Thymus (tissue), 11 donors: ENCODE results near the gene SLC35F3. TPM values are rescaled to one million over a fixed set of nuclear protein-coding genes. Genes with fewer than 3 reads are reported as not detected.

ENCODE experiments used
- DNase-seq, 9 donors: peaks; one replicate each; pipeline ENCODE4 v3.0.0-alpha.2; 2013; ENCODE audit warnings: low spot score in 9 of 9, low read depth in 6 of 9, missing footprints in 1 of 9
- H3K27ac ChIP-seq, 2 donors: one replicate each; pipeline ENCODE4 v1.5.1; 2013; ENCODE audit warnings: control low read depth in 1 of 2, low read depth in 1 of 2, low read length in 1 of 2, mild to moderate bottlenecking in 1 of 2, moderate library complexity in 1 of 2
- H3K27me3 ChIP-seq, 2 donors: one replicate each; pipeline ENCODE4 v1.5.1; 2013; ENCODE audit warnings: low read length in 1 of 2; ENCODE audit not compliant: control insufficient read depth in 2 of 2, insufficient read depth in 1 of 2
- H3K36me3 ChIP-seq, 2 donors: one replicate each; pipeline ENCODE4 v1.5.1; 2013; ENCODE audit warnings: low read length in 1 of 2, mild to moderate bottlenecking in 1 of 2, moderate library complexity in 1 of 2; ENCODE audit not compliant: control insufficient read depth in 2 of 2, insufficient read depth in 2 of 2
- H3K4me1 ChIP-seq, 2 donors: one replicate each; pipeline ENCODE4 v1.5.1; 2013; ENCODE audit warnings: low read length in 2 of 2; ENCODE audit not compliant: control insufficient read depth in 2 of 2, insufficient read depth in 2 of 2
- H3K4me3 ChIP-seq, 2 donors: one replicate each; pipeline ENCODE4 v1.5.1; 2013; ENCODE audit warnings: low read length in 2 of 2, control low read depth in 1 of 2, mild to moderate bottlenecking in 1 of 2
- H3K9me3 ChIP-seq, 2 donors: one replicate each; pipeline ENCODE4 v1.5.1; 2013; ENCODE audit warnings: low read length in 1 of 2, mild to moderate bottlenecking in 1 of 2; ENCODE audit not compliant: control insufficient read depth in 2 of 2, insufficient read depth in 1 of 2
- WGBS: extraction: QIAGEN DNeasy Blood & Tissue Kit; methylation state at CpG from one replicate; pipeline ENCODE4 v1.1.7; 2013; 5-methylcytosine and 5-hydroxymethylcytosine counted together
- polyA plus RNA-seq: library from polyadenylated mRNA; stranded (reverse); fragments of 200-250 nt; gene quantifications from one replicate; pipeline ENCODE4 v1.2.3, GENCODE V29; 2013
- total RNA-seq: library from RNA; stranded (reverse); fragments of 120-200 nt; gene quantifications from one replicate; pipeline ENCODE4 v1.2.4, GENCODE V29; 2013
- donor health status: healthy.

Gene SLC35F3
- total and polyA plus RNA-seq, 2 donors, result 1.9 to 3.2 TPM

- no peak overlapping the region for H3K4me3 ChIP-seq
- H3K27me3 ChIP-seq, result peaks cover 0 to 3% of the 10 kb centered on the region in 2 donors
- no peaks in the 10 kb centered on the region for H3K36me3 ChIP-seq
- DNase-seq, result no peak
- H3K9me3 ChIP-seq, result no peaks in the 10 kb centered on the region
- no peak overlapping the region for H3K27ac ChIP-seq
- WGBS, result 97% methylated on average over 5 of the region's 5 CpGs
- H3K4me1 ChIP-seq, result peaks cover 3 to 10% of the 10 kb centered on the region in 2 donors
Measured at GRCh38 chr1:234226113-234226818, 321.8 kb downstream of the SLC35F3 start.

- WGBS, result 94% methylated on average over 10 of the region's 10 CpGs
- H3K4me3 ChIP-seq, result no peak overlapping the region
- H3K27ac ChIP-seq, result no peak overlapping the region
- H3K4me1 ChIP-seq, result peaks cover 3 to 10% of the 10 kb centered on the region in 2 donors
- no peaks in the 10 kb centered on the region for H3K36me3 ChIP-seq
- no peaks in the 10 kb centered on the region for H3K9me3 ChIP-seq
- DNase-seq, result no peak
- H3K27me3 ChIP-seq, result peaks cover 0 to 5% of the 10 kb centered on the region in 2 donors
Measured at GRCh38 chr1:234226819-234227165, 322.3 kb downstream of the SLC35F3 start.

- Histone ChIP-seq H3K9me3 (no peaks in the 10 kb centered on the region), H3K4me3 (no peak overlapping the region), H3K4me1 (peaks cover 3 to 10% of the 10 kb centered on the region in 2 donors), H3K27me3 (peaks cover 0 to 5% of the 10 kb centered on the region in 2 donors), H3K36me3 (no peaks in the 10 kb centered on the region), H3K27ac (no peak overlapping the region)
- 87% methylated on average over 10 of the region's 10 CpGs for WGBS
- DNase-seq, result no peak
Measured at GRCh38 chr1:234229581-234230387, 325.3 kb downstream of the SLC35F3 start.

GRCh38 chr1:234230414-234230862 lies 326.0 kb downstream of the SLC35F3 start:
- 8% methylated on average over 10 of the region's 10 CpGs for whole genome bisulfite sequencing
- peaks cover 0 to 5% of the 10 kb centered on the region in 2 donors for H3K27me3 ChIP-seq
- no peaks in the 10 kb centered on the region for H3K9me3 ChIP-seq

GRCh38 chr1:234231061-234231892 lies 326.8 kb downstream of the SLC35F3 start:
- Histone ChIP-seq H3K27me3 (peaks cover 0 to 5% of the 10 kb centered on the region in 2 donors), H3K9me3 (no peaks in the 10 kb centered on the region), H3K4me1 (peaks cover 3 to 10% of the 10 kb centered on the region in 2 donors), H3K36me3 (no peaks in the 10 kb centered on the region), H3K4me3 (peak overlapping the region in 1 of 2 donors; percentile 36), H3K27ac (no peak overlapping the region)
- WGBS, result 64% methylated on average over 55 of the region's 55 CpGs
- no peak for DNase-seq

More at GRCh38 chr1:234230414-234230862, 326.0 kb downstream of the SLC35F3 start:
- H3K4me1 ChIP-seq, result peaks cover 3 to 10% of the 10 kb centered on the region in 2 donors
- peak overlapping the region in 1 of 2 donors; percentile 17 for H3K27ac ChIP-seq
- no peak overlapping the region for H3K4me3 ChIP-seq
- H3K36me3 ChIP-seq, result no peaks in the 10 kb centered on the region
- DNase-seq, result peak in 2 of 9 donors; percentile 43 to 65

GRCh38 chr1:234231893-234232276 lies 327.4 kb downstream of the SLC35F3 start:
- 88% methylated on average over 13 of the region's 13 CpGs for WGBS
- DNase-seq, result no peak
- no peaks in the 10 kb centered on the region for H3K36me3 ChIP-seq
- H3K27ac ChIP-seq, result no peak overlapping the region
- H3K27me3 ChIP-seq, result peaks cover 0 to 5% of the 10 kb centered on the region in 2 donors
- H3K4me3 ChIP-seq, result no peak overlapping the region
- H3K4me1 ChIP-seq, result peaks cover 3 to 10% of the 10 kb centered on the region in 2 donors
- H3K9me3 ChIP-seq, result no peaks in the 10 kb centered on the region

- Histone ChIP-seq H3K27ac (no peak overlapping the region), H3K36me3 (no peaks in the 10 kb centered on the region), H3K4me3 (no peak overlapping the region), H3K4me1 (peaks cover 3 to 10% of the 10 kb centered on the region in 2 donors), H3K27me3 (peaks cover 0 to 5% of the 10 kb centered on the region in 2 donors), H3K9me3 (no peaks in the 10 kb centered on the region)
- no peak for DNase-seq
- WGBS, result 78% methylated on average over 6 of the region's 6 CpGs
Measured at GRCh38 chr1:234234199-234234598, 329.7 kb downstream of the SLC35F3 start.

GRCh38 chr1:234235434-234235881 lies 331.0 kb downstream of the SLC35F3 start:
- no peak for DNase-seq
- Histone ChIP-seq H3K4me3 (no peak overlapping the region), H3K4me1 (peaks cover under 1 to 7% of the 10 kb centered on the region in 2 donors), H3K9me3 (no peaks in the 10 kb centered on the region), H3K27ac (no peak overlapping the region), H3K36me3 (no peaks in the 10 kb centered on the region), H3K27me3 (peaks cover 0 to 5% of the 10 kb centered on the region in 2 donors)
- WGBS, result 93% methylated on average over 4 of the region's 4 CpGs
